IMR-90 (cell line): Measurements from ENCODE around the gene ATP12A. TPM values are rescaled to one million over a fixed set of nuclear protein-coding genes. Genes with fewer than 3 reads are reported as not detected.
A peak's percentile ranks its signal among the peaks of the same experiment; 100 is the strongest.

Experiments used
- ATAC-seq: fragments of 200-7000 bp; cut with Tn5 transposase; 2 replicates; pipeline ENCODE4 v1.9.1; 2020; ENCODE audit warnings: low read depth, mild to moderate bottlenecking, moderate library complexity
- BruUV-seq: library from RNA; stranded (reverse); fragments of 400-500 nt; replicated peaks from 2 replicates; lab custom pipeline; 2021; lab: Mats Ljungman, UMichigan
- CTCF ChIA-PET: fragments of 300-600 bp; formaldehyde crosslinking; extraction: SDS; loops from one replicate; lab custom pipeline; 2021; ENCODE audit warnings: antibody characterized with exemption; lab: Yijun Ruan, JAX
- POLR2A ChIA-PET: fragments of 300-600 bp; sonication (Branson Sonifier 250); formaldehyde crosslinking; loops from one replicate; lab custom pipeline; 2022; ENCODE audit warnings: antibody characterized with exemption; ENCODE audit not compliant: unreplicated experiment; lab: Charles Lee
- DNase-seq: peaks from one replicate; pipeline ENCODE4 v3.0.0; 2013
- H2AFZ ChIP-seq: replicated peaks from 2 replicates; pipeline ENCODE3; 2013; ENCODE audit warnings: low read length, mild to moderate bottlenecking; ENCODE audit not compliant: poor library complexity
- H2AK5ac ChIP-seq: 2 replicates; pipeline ENCODE4 v1.6.1; 2013; ENCODE audit warnings: low read depth, low read length, inconsistent platforms
- H2AK9ac ChIP-seq: replicated peaks from 2 replicates; pipeline ENCODE3; 2013; ENCODE audit warnings: mild to moderate bottlenecking, low read depth, low read length, moderate library complexity; ENCODE audit not compliant: poor library complexity
- H2BK120ac ChIP-seq: 2 replicates; pipeline ENCODE4 v1.6.1; 2013; ENCODE audit warnings: low read depth, low read length, inconsistent platforms
- H2BK15ac ChIP-seq: 3 replicates; pipeline ENCODE4 v1.6.1; 2013; ENCODE audit warnings: low read depth, low read length, inconsistent platforms
- H2BK20ac ChIP-seq: 2 replicates; pipeline ENCODE4 v1.6.1; 2013; ENCODE audit warnings: low read depth, mild to moderate bottlenecking, inconsistent platforms, low read length, moderate library complexity
- H2BK5ac ChIP-seq: 2 replicates; pipeline ENCODE4 v1.6.1; 2013; ENCODE audit warnings: mild to moderate bottlenecking, low read depth, low read length, inconsistent platforms; ENCODE audit not compliant: poor library complexity, severe bottlenecking
- H3K14ac ChIP-seq: replicated peaks from 2 replicates; pipeline ENCODE4 v1.6.1; 2013; ENCODE audit warnings: low read depth, low read length, inconsistent platforms
- H3K18ac ChIP-seq: 2 replicates; pipeline ENCODE4 v1.6.1; 2013; ENCODE audit warnings: low read depth, low read length, control low read depth
- H3K23ac ChIP-seq: 2 replicates; pipeline ENCODE4 v1.6.1; 2013; ENCODE audit warnings: low read depth, low read length, inconsistent platforms
- H3K27ac ChIP-seq: 2 replicates; pipeline ENCODE4 v1.5.1; 2013; ENCODE audit warnings: mild to moderate bottlenecking, control low read depth, low read length; ENCODE audit not compliant: insufficient read depth
- H3K27me3 ChIP-seq: 2 replicates; pipeline ENCODE4 v1.6.1; 2013; ENCODE audit warnings: low read length; ENCODE audit not compliant: control insufficient read depth, insufficient read depth
- H3K36me3 ChIP-seq: 2 replicates; pipeline ENCODE4 v1.6.1; 2013; ENCODE audit warnings: low read length, mixed read lengths; ENCODE audit not compliant: control insufficient read depth, insufficient read depth
- H3K4ac ChIP-seq: 2 replicates; pipeline ENCODE4 v1.6.1; 2013; ENCODE audit warnings: low read depth, low read length, inconsistent platforms
- H3K4me1 ChIP-seq: 2 replicates; pipeline ENCODE4 v1.6.1; 2013; ENCODE audit warnings: low read length, mixed read lengths; ENCODE audit not compliant: control insufficient read depth, insufficient read depth
- H3K4me2 ChIP-seq: 2 replicates; pipeline ENCODE4 v1.6.1; 2013; ENCODE audit warnings: low read depth, mild to moderate bottlenecking, control low read depth, low read length, moderate library complexity
- H3K4me3 ChIP-seq: 2 replicates; pipeline ENCODE4 v1.5.1; 2013; ENCODE audit warnings: low read depth, mild to moderate bottlenecking, control low read depth, low read length, moderate library complexity; ENCODE audit not compliant: insufficient read depth
- H3K56ac ChIP-seq: 2 replicates; pipeline ENCODE4 v1.6.1; 2013; ENCODE audit warnings: low read length, inconsistent platforms; ENCODE audit not compliant: insufficient read depth; ENCODE audit errors: extremely low read depth
- H3K79me1 ChIP-seq, 2 experiments: 2 replicates each; pipeline ENCODE4 v1.6.1; 2013; ENCODE audit warnings: low read length in 2 of 2, inconsistent platforms in 1 of 2, low read depth in 1 of 2
- H3K9ac ChIP-seq: 2 replicates; pipeline ENCODE4 v1.6.1; 2013; ENCODE audit warnings: low read depth, low read length, control low read depth
- H3K9me1 ChIP-seq: 2 replicates; pipeline ENCODE4 v1.6.1; 2013; ENCODE audit warnings: low read length, inconsistent platforms; ENCODE audit not compliant: insufficient read depth
- H3K9me3 ChIP-seq: 2 replicates; pipeline ENCODE4 v1.6.1; 2013; ENCODE audit warnings: low read length; ENCODE audit not compliant: control insufficient read depth, insufficient read depth
- H4K20me1 ChIP-seq: 2 replicates; pipeline ENCODE4 v1.6.1; 2013; ENCODE audit warnings: low read length, inconsistent platforms; ENCODE audit not compliant: insufficient read depth
- H4K5ac ChIP-seq: 2 replicates; pipeline ENCODE4 v1.6.1; 2013; ENCODE audit warnings: mild to moderate bottlenecking, low read depth, low read length, control low read depth
- H4K8ac ChIP-seq, 2 experiments: 2 replicates each; pipeline ENCODE4 v1.6.1; 2013; ENCODE audit warnings: low read depth in 2 of 2, low read length in 2 of 2, control low read depth in 1 of 2, inconsistent platforms in 1 of 2
- H4K91ac ChIP-seq: 2 replicates; pipeline ENCODE4 v1.6.1; 2013; ENCODE audit warnings: low read depth, low read length, inconsistent platforms; ENCODE audit not compliant: insufficient read depth
- BHLHE40 ChIP-seq: fragments of 150-350 bp; IDR thresholded peaks from 2 replicates; pipeline ENCODE4 v1.6.1; 2016; ENCODE audit warnings: mild to moderate bottlenecking, low read depth, low read length
- CEBPB ChIP-seq: IDR thresholded peaks from 2 replicates; pipeline ENCODE4 v1.6.1; 2012; ENCODE audit warnings: low read depth, low read length, improper control_type of control experiment
- ELK1 ChIP-seq: fragments of 150-350 bp; IDR thresholded peaks from 2 replicates; pipeline ENCODE4 v1.6.1; 2016; ENCODE audit warnings: low read depth, mild to moderate bottlenecking, low read length, moderate library complexity, borderline replicate concordance
- FOS ChIP-seq: fragments of 150-350 bp; IDR thresholded peaks from 2 replicates; pipeline ENCODE4 v1.6.1; 2016; ENCODE audit warnings: low read depth, low read length
- MAFK ChIP-seq: IDR thresholded peaks from 2 replicates; pipeline ENCODE4 v1.6.1; 2012; ENCODE audit warnings: low read depth, low read length, improper control_type of control experiment
- MAZ ChIP-seq: IDR thresholded peaks from 2 replicates; pipeline ENCODE4 v1.6.1; 2012; ENCODE audit warnings: low read depth, mild to moderate bottlenecking, low read length, improper control_type of control experiment, moderate library complexity, borderline replicate concordance
- NFE2L2 ChIP-seq: fragments of 150-350 bp; IDR thresholded peaks from 2 replicates; pipeline ENCODE4 v1.6.1; 2016; ENCODE audit warnings: low read depth, mild to moderate bottlenecking, low read length
- POLR2A ChIP-seq: IDR thresholded peaks from 2 replicates; pipeline ENCODE4 v1.6.1; 2012; ENCODE audit warnings: mild to moderate bottlenecking, low read depth, low read length
- RFX5 ChIP-seq: IDR thresholded peaks from 2 replicates; pipeline ENCODE4 v1.8.0; 2012; ENCODE audit warnings: low read depth, mild to moderate bottlenecking, low read length, moderate library complexity
- SMC3 ChIP-seq: fragments of 150-350 bp; IDR thresholded peaks from 2 replicates; pipeline ENCODE4 v1.6.1; 2016; ENCODE audit warnings: low read depth, mild to moderate bottlenecking, antibody characterized with exemption, low read length, moderate library complexity
- WGBS, 2 experiments: methylation state at CpG; one replicate each; pipeline versions ENCODE4 v1.1.5 to v1.1.7; 2013; ENCODE audit warnings: missing lambda C conversion rate in 2 of 2; ENCODE audit not compliant: insufficient read length in 1 of 2; ENCODE audit errors: extremely low coverage in 2 of 2; 5-methylcytosine and 5-hydroxymethylcytosine counted together
- dilution Hi-C: fragments of 300-500 bp; cut with HindIII; formaldehyde crosslinking; loops from one replicate; pipeline ENCODE4 v1.14.3; 2018; ENCODE audit warnings: low sequenced_read_pairs; ENCODE audit not compliant: unreplicated experiment
- in situ Hi-C: fragments of 300-500 bp; cut with MboI; formaldehyde crosslinking; loops from 3 replicates; pipeline ENCODE4 v1.14.3; 2019; ENCODE audit warnings: low sequenced_read_pairs, inconsistent platforms, mixed read lengths
- intact Hi-C: fragments of 100-400 bp; cut with micrococcal nuclease; formaldehyde crosslinking; loops from 2 replicates; pipeline ENCODE4 v1.10.0; 2022
- polyA plus RNA-seq, 3 experiments: library from polyadenylated mRNA; depleted of rRNA; stranded (reverse); fragments of >200 nt; gene quantifications; 2 replicates each; pipeline ENCODE4 v1.2.3, GENCODE V29; 2012; ENCODE audit warnings: low replicate concordance in 1 of 3
- total RNA-seq: library from RNA; depleted of rRNA; stranded (reverse); fragments of >200 nt; gene quantifications from 2 replicates; pipeline ENCODE4 v1.2.3, GENCODE V29; 2012
- TF ChIP-seq, protein P1 (sequence below): fragments of 150-350 bp; IDR thresholded peaks from 2 replicates; pipeline ENCODE4 v1.6.1; 2017; ENCODE audit warnings: mild to moderate bottlenecking, antibody characterized with exemption, low read length, low read depth
- TF ChIP-seq, protein P2 (sequence below): conservative IDR thresholded peaks from 2 replicates; pipeline ENCODE4 v1.5.1; 2012; ENCODE audit warnings: mild to moderate bottlenecking, low read depth, low read length, improper control_type of control experiment

ATP12A gene
- total and polyA plus RNA-seq, 2 of the 4 experiments (the other 2 are of a cell fraction), result not detected

DNA sequence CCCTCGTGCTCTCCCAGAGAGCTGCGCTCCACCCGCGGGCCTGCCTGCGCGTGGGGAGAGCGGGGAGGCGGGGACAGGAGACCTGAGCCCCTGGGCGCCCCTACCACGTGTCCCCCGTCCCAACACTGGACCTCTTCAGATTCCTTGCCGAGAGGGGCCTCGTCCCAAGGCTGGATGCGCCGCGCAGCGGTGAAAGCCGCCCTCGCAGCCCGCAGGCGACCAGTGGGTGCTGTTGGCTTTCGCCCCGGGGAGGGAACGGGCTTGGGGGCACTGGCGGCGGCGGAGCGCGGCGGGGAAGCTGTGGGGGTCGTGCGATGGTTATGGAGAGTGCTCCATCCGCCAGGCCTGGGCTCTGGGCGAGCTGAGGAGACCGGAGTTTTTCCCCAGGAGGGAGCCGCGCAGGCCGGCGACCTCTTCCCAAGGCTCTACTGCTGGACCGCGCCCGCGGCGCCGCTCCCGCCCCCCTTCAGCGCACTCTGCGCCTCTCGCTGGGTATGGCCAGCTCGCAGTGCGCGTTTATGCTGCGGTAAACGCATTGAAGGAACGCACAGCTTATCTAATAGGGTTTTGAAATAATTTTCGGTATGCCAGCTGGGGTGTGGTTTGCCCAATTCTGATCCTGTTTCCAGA is 66.5 kb downstream of the ATP12A start:
- Histone ChIP-seq H3K18ac (no peak overlapping the region), H2BK15ac (no peak overlapping the region), H4K20me1 (no peaks in the 10 kb centered on the region), H3K23ac (no peak overlapping the region), H2AK5ac (no peak overlapping the region), H3K27me3 (peaks cover 37% of the 10 kb centered on the region), H2AFZ (peak overlapping the region; percentile 43), H2AK9ac (no peak overlapping the region), H4K5ac (no peak overlapping the region), H3K9me1 (no peaks in the 10 kb centered on the region), H4K91ac (no peak overlapping the region), H3K36me3 (no peaks in the 10 kb centered on the region), H2BK120ac (no peak overlapping the region), H3K9ac (no peak overlapping the region), H3K9me3 (no peaks in the 10 kb centered on the region), H2BK20ac (no peak overlapping the region), H4K8ac (no peak overlapping the region), H3K79me1 (no peaks in the 10 kb centered on the region), H3K27ac (no peak overlapping the region), H3K14ac (no peak overlapping the region), H3K56ac (no peak overlapping the region), H2BK5ac (no peak overlapping the region), H3K4me1 (no peaks in the 10 kb centered on the region), H3K4ac (no peak overlapping the region), H3K4me3 (no peak overlapping the region), H3K4me2 (no peak overlapping the region; the same call in 1 of the 2 replicates)
- 0% methylated on average over 21 of the region's 56 CpGs; no CpG with 5 or more reads in 1 of the 2 experiments for WGBS, 2 experiments
- TF ChIP-seq NFE2L2, result no peak
- TF ChIP-seq MAFK, result no peak
- no peak for TF ChIP-seq ELK1
- no peak for TF ChIP-seq MAZ
- TF ChIP-seq, protein P1, sequence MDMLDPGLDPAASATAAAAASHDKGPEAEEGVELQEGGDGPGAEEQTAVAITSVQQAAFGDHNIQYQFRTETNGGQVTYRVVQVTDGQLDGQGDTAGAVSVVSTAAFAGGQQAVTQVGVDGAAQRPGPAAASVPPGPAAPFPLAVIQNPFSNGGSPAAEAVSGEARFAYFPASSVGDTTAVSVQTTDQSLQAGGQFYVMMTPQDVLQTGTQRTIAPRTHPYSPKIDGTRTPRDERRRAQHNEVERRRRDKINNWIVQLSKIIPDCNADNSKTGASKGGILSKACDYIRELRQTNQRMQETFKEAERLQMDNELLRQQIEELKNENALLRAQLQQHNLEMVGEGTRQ, result no peak
- no peak for TF ChIP-seq CEBPB
- no peak for TF ChIP-seq BHLHE40
- TF ChIP-seq, protein P2, sequence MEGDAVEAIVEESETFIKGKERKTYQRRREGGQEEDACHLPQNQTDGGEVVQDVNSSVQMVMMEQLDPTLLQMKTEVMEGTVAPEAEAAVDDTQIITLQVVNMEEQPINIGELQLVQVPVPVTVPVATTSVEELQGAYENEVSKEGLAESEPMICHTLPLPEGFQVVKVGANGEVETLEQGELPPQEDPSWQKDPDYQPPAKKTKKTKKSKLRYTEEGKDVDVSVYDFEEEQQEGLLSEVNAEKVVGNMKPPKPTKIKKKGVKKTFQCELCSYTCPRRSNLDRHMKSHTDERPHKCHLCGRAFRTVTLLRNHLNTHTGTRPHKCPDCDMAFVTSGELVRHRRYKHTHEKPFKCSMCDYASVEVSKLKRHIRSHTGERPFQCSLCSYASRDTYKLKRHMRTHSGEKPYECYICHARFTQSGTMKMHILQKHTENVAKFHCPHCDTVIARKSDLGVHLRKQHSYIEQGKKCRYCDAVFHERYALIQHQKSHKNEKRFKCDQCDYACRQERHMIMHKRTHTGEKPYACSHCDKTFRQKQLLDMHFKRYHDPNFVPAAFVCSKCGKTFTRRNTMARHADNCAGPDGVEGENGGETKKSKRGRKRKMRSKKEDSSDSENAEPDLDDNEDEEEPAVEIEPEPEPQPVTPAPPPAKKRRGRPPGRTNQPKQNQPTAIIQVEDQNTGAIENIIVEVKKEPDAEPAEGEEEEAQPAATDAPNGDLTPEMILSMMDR, result no peak
- no peak for TF ChIP-seq FOS
- no peak for TF ChIP-seq SMC3
- no peak for TF ChIP-seq POLR2A
- TF ChIP-seq RFX5, result no peak
- CTCF ChIA-PET, result no interaction called here
- dilution Hi-C loops (no loop called here), in situ Hi-C loops (no loop called here), intact Hi-C loops (no loop called here)
- POLR2A ChIA-PET, result no interaction called here
- ATAC-seq (no peak), DNase-seq (no peak)
- no TSS peak for BruUV-seq
